ENCODE data around the gene DNAAF1. TPM values are rescaled to one million over a fixed set of nuclear protein-coding genes. Genes with fewer than 3 reads are reported as not detected.

DNAAF1 gene
- not detected in 2 replicates for total RNA-seq (2021)
- Bru-seq, nascent RNA, result not detected
- not detected for BruChase-seq, experiment 1, labeled RNA remaining after a 2-hour chase
- BruChase-seq, experiment 2, labeled RNA remaining after a 6-hour chase, result not detected
- long read RNA-seq, result 0 reads

- CTCF ChIA-PET, result no interaction called here
- intact Hi-C loops (cut with micrococcal nuclease; ENCODE audit: unreplicated experiment), result no loop called here
- H3K27ac ChIP-seq (ENCODE audit: low read depth, low read length, poor library complexity, severe bottlenecking), result peak within 1 kb of the TSS; percentile 86
Measured at GRCh38 chr16:84144859-84145639, at the start of gene DNAAF1, which contains the start of gene HSDL1. DNAAF1 (plus strand) TSS chr16:84145308; CDS start chr16:84145441, 133 bp downstream. HSDL1 (minus strand) TSS chr16:84145177; CDS start chr16:84131321, 13,856 bp downstream.

GRCh38 chr16:84095466-84095865 lies 49.6 kb upstream of the DNAAF1 start:
- ChIA-PET POLR2A (ENCODE audit: low non-redundant PET) (no interaction called here), CTCF (no interaction called here)
- no peaks in the 10 kb centered on the region for H3K4me1 ChIP-seq (ENCODE audit: insufficient read depth, low read length, poor library complexity, severe bottlenecking)
- H3K9me3 ChIP-seq (ENCODE audit: low read depth, low read length, poor library complexity, severe bottlenecking), result no peaks in the 10 kb centered on the region
- no peak for TF ChIP-seq CTCF (conservative IDR thresholded peaks at IDR 0.05; ENCODE audit: low read depth, low read length)
- no peak for TF ChIP-seq EZH2 (IDR thresholded peaks at IDR 0.05; ENCODE audit: borderline replicate concordance, low read depth, low read length, poor library complexity, severe bottlenecking)
- DNase-seq (ENCODE audit: low spot score), result no peak
- no peak overlapping the region for H3K4me3 ChIP-seq (ENCODE audit: low read depth, low read length, poor library complexity, severe bottlenecking)
- BruUV-seq (replicated peaks), result no TSS peak
- intact Hi-C loops (cut with micrococcal nuclease; ENCODE audit: unreplicated experiment), result no loop called here
- no peaks in the 10 kb centered on the region for H3K27me3 ChIP-seq (replicated peaks; ENCODE audit: insufficient read depth, low read depth, low read length, poor library complexity)
- peaks cover 46% of the 10 kb centered on the region for H3K36me3 ChIP-seq (ENCODE audit: insufficient read depth, low read length, poor library complexity, severe bottlenecking)
- H3K27ac ChIP-seq (ENCODE audit: low read depth, low read length, poor library complexity, severe bottlenecking), result no peak overlapping the region

More at GRCh38 chr16:84144859-84145639, at the start of gene DNAAF1, which contains the start of gene HSDL1:
- BruUV-seq (replicated peaks), result no TSS peak
- Histone ChIP-seq H3K9me3 (ENCODE audit: low read depth, low read length, poor library complexity, severe bottlenecking) (no peaks in the 10 kb centered on the region), H3K27me3 (replicated peaks; ENCODE audit: insufficient read depth, low read depth, low read length, poor library complexity) (peaks cover 16% of the 10 kb centered on the region), H3K4me1 (ENCODE audit: insufficient read depth, low read length, poor library complexity, severe bottlenecking) (no peaks in the 10 kb centered on the region), H3K36me3 (ENCODE audit: insufficient read depth, low read length, poor library complexity, severe bottlenecking) (no peaks in the 10 kb centered on the region), H3K4me3 (ENCODE audit: low read depth, low read length, poor library complexity, severe bottlenecking) (peak within 1 kb of the TSS; percentile 81)
- DNase-seq (ENCODE audit: low spot score), result peak; percentile 91
- TF ChIP-seq EZH2 (IDR thresholded peaks at IDR 0.05; ENCODE audit: borderline replicate concordance, low read depth, low read length, poor library complexity, severe bottlenecking) (no peak), CTCF (conservative IDR thresholded peaks at IDR 0.05; ENCODE audit: low read depth, low read length) (no peak)
- POLR2A ChIA-PET (ENCODE audit: low non-redundant PET), result no interaction called here

GRCh38 chr16:84096447-84097005 lies 48.6 kb upstream of the DNAAF1 start:
- H3K27ac ChIP-seq (ENCODE audit: low read depth, low read length, poor library complexity, severe bottlenecking), result no peak overlapping the region
- no peaks in the 10 kb centered on the region for H3K9me3 ChIP-seq (ENCODE audit: low read depth, low read length, poor library complexity, severe bottlenecking)
- H3K4me1 ChIP-seq (ENCODE audit: insufficient read depth, low read length, poor library complexity, severe bottlenecking), result no peaks in the 10 kb centered on the region
- H3K36me3 ChIP-seq (ENCODE audit: insufficient read depth, low read length, poor library complexity, severe bottlenecking), result peaks cover 38% of the 10 kb centered on the region
- BruUV-seq (replicated peaks), result no TSS peak
- intact Hi-C loops (cut with micrococcal nuclease; ENCODE audit: unreplicated experiment), result no loop called here
- ChIA-PET CTCF (no interaction called here), POLR2A (ENCODE audit: low non-redundant PET) (no interaction called here)
- H3K27me3 ChIP-seq (replicated peaks; ENCODE audit: insufficient read depth, low read depth, low read length, poor library complexity), result no peaks in the 10 kb centered on the region
- no peak for TF ChIP-seq CTCF (conservative IDR thresholded peaks at IDR 0.05; ENCODE audit: low read depth, low read length)
- no peak for TF ChIP-seq EZH2 (IDR thresholded peaks at IDR 0.05; ENCODE audit: borderline replicate concordance, low read depth, low read length, poor library complexity, severe bottlenecking)
- H3K4me3 ChIP-seq (ENCODE audit: low read depth, low read length, poor library complexity, severe bottlenecking), result no peak overlapping the region
- no peak for DNase-seq (ENCODE audit: low spot score)
